Measurements from ENCODE around the gene NKG7. TPM values are rescaled to one million over a fixed set of nuclear protein-coding genes. Genes with fewer than 3 reads are reported as not detected.

Gene NKG7
- total RNA-seq, 1 donor, result not detected

GRCh38 chr19:51367565-51368365 is 4.7 kb downstream of the NKG7 start:
- DNase-seq (ENCODE audit: low read depth), result peak; percentile 98
- TF ChIP-seq CTCF (IDR thresholded peaks at IDR 0.05; ENCODE audit: insufficient read depth, low read length), result no peak
- H3K4me3 ChIP-seq (ENCODE audit: low read depth, low read length), result peak overlapping the region; percentile 82

GRCh38 chr19:51367255-51367564 is 5.2 kb downstream of the NKG7 start:
- DNase-seq (ENCODE audit: low read depth), result no peak
- no peak for TF ChIP-seq CTCF (IDR thresholded peaks at IDR 0.05; ENCODE audit: insufficient read depth, low read length)
- H3K4me3 ChIP-seq (ENCODE audit: low read depth, low read length), result peak overlapping the region; percentile 64

GRCh38 chr19:51366389-51367254 is 5.8 kb downstream of the NKG7 start:
- DNase-seq (ENCODE audit: low read depth), result peak; percentile 96
- H3K4me3 ChIP-seq (ENCODE audit: low read depth, low read length), result peak overlapping the region; percentile 96
- TF ChIP-seq CTCF (IDR thresholded peaks at IDR 0.05; ENCODE audit: insufficient read depth, low read length), result no peak

GRCh38 chr19:51365965-51366388 is 6.5 kb downstream of the NKG7 start, which contains the start of gene ETFB:
Gene ETFB, minus strand, starts transcription at chr19:51366388. Its CDS starts 62 bp downstream, at chr19:51366326.
- no peak for TF ChIP-seq CTCF (IDR thresholded peaks at IDR 0.05; ENCODE audit: insufficient read depth, low read length)
- H3K4me3 ChIP-seq (ENCODE audit: low read depth, low read length), result peak within 1 kb of the TSS; percentile 96
- DNase-seq (ENCODE audit: low read depth), result no peak

GRCh38 chr19:51365211-51365964 is 7.1 kb downstream of the NKG7 start:
- DNase-seq (ENCODE audit: low read depth), result peak; percentile 55
- H3K4me3 ChIP-seq (ENCODE audit: low read depth, low read length), result peak overlapping the region; percentile 96
- peak; percentile 33 for TF ChIP-seq CTCF (IDR thresholded peaks at IDR 0.05; ENCODE audit: insufficient read depth, low read length)
